Measurements from ENCODE around the gene NME3. TPM values are rescaled to one million over a fixed set of nuclear protein-coding genes. Genes with fewer than 3 reads are reported as not detected.
A peak's percentile ranks its signal among the peaks of the same experiment; 100 is the strongest.

The NME3 gene
- total and polyA plus RNA-seq, 9 of the 15 experiments (the other 6 are each of a cell fraction or from before 2014, with no cell fraction given): 0.68 to 76.3 (median 11.5) TPM

DNA sequence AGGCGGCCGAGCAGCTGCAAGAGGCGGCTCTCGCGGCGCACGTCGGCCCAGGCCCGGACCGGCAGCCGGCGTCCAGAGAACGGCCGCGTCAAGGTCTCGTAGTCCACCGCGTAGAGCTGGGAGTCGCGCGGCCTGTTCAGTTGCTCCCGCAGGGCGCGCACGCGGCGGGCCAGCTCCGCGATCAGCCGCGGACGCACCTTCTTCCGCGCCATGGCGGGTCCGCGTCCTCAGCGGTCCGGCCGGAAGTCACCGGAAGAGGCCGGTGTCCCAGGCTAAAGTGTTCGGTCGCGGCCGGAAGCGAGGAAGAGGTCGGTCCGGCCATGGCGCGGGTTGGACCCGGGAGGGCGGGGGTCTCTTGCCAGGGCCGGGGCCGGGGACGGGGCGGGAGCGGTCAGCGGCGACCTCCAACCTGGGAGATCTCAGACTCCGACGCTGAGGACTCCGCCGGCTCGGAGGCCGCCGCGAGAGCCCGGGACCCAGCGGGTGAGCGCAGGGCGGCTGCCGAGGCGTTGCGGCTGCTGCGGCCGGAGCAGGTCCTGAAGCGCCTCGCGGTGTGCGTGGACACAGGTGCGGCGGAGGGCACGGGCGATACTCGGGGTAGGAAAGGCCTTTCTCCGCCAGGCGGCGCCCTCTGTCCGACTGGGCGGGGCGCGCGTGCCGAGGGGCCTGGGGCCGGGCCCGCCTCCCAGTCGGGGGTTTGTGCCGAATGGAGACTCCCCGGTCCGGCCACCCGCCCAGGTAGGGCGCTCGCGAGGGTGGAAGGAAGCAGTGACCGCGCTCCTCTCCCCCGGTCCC, 1.8 kb upstream of the NME3 start, which contains the start of gene MRPS34 (continued):
- TF ChIP-seq, protein P1, sequence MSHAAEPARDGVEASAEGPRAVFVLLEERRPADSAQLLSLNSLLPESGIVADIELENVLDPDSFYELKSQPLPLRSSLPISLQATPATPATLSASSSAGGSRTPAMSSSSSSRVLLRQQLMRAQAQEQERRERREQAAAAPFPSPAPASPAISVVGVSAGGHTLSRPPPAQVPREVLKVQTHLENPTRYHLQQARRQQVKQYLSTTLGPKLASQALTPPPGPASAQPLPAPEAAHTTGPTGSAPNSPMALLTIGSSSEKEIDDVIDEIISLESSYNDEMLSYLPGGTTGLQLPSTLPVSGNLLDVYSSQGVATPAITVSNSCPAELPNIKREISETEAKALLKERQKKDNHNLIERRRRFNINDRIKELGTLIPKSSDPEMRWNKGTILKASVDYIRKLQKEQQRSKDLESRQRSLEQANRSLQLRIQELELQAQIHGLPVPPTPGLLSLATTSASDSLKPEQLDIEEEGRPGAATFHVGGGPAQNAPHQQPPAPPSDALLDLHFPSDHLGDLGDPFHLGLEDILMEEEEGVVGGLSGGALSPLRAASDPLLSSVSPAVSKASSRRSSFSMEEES (CRISPR knock-in tag; IDR thresholded peaks at IDR 0.05): no peak
- TF ChIP-seq ZNF668 (CRISPR knock-in tag; IDR thresholded peaks at IDR 0.05) (no peak), HDGF (IDR thresholded peaks at IDR 0.05) (no peak), FOXM1 (IDR thresholded peaks at IDR 0.05; ENCODE audit: low read depth) (no peak), FOXM1 (CRISPR knock-in tag; IDR thresholded peaks at IDR 0.05; ENCODE audit: low read depth) (peak; percentile 20; the same call in 1 of the 2 replicates), ZNF75A (CRISPR knock-in tag; IDR thresholded peaks at IDR 0.05) (no peak), ZNF436 (CRISPR knock-in tag; IDR thresholded peaks at IDR 0.05) (no peak), ELF4 (CRISPR knock-in tag; IDR thresholded peaks at IDR 0.05) (no peak), CTBP1 (IDR thresholded peaks at IDR 0.05; ENCODE audit: borderline replicate concordance) (peak; percentile 84), FOS (IDR thresholded peaks at IDR 0.05; ENCODE audit: extremely low read depth, insufficient read length) (no peak), SOX6 (IDR thresholded peaks at IDR 0.05) (no peak; the same call in 1 of the 2 replicates), POLR2B (IDR thresholded peaks at IDR 0.05; ENCODE audit: low read depth, partially characterized antibody) (peak; percentile 70), CC2D1A (IDR thresholded peaks at IDR 0.05) (no peak), PTTG1 (tag; IDR thresholded peaks at IDR 0.05; ENCODE audit: low read depth) (no peak)
- TF ChIP-seq, protein P2, sequence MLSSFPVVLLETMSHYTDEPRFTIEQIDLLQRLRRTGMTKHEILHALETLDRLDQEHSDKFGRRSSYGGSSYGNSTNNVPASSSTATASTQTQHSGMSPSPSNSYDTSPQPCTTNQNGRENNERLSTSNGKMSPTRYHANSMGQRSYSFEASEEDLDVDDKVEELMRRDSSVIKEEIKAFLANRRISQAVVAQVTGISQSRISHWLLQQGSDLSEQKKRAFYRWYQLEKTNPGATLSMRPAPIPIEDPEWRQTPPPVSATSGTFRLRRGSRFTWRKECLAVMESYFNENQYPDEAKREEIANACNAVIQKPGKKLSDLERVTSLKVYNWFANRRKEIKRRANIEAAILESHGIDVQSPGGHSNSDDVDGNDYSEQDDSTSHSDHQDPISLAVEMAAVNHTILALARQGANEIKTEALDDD (IDR thresholded peaks at IDR 0.05): no peak
- TF ChIP-seq, protein P3, sequence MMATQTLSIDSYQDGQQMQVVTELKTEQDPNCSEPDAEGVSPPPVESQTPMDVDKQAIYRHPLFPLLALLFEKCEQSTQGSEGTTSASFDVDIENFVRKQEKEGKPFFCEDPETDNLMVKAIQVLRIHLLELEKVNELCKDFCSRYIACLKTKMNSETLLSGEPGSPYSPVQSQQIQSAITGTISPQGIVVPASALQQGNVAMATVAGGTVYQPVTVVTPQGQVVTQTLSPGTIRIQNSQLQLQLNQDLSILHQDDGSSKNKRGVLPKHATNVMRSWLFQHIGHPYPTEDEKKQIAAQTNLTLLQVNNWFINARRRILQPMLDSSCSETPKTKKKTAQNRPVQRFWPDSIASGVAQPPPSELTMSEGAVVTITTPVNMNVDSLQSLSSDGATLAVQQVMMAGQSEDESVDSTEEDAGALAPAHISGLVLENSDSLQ (IDR thresholded peaks at IDR 0.05): peak; percentile 72
- TF ChIP-seq, protein P4, sequence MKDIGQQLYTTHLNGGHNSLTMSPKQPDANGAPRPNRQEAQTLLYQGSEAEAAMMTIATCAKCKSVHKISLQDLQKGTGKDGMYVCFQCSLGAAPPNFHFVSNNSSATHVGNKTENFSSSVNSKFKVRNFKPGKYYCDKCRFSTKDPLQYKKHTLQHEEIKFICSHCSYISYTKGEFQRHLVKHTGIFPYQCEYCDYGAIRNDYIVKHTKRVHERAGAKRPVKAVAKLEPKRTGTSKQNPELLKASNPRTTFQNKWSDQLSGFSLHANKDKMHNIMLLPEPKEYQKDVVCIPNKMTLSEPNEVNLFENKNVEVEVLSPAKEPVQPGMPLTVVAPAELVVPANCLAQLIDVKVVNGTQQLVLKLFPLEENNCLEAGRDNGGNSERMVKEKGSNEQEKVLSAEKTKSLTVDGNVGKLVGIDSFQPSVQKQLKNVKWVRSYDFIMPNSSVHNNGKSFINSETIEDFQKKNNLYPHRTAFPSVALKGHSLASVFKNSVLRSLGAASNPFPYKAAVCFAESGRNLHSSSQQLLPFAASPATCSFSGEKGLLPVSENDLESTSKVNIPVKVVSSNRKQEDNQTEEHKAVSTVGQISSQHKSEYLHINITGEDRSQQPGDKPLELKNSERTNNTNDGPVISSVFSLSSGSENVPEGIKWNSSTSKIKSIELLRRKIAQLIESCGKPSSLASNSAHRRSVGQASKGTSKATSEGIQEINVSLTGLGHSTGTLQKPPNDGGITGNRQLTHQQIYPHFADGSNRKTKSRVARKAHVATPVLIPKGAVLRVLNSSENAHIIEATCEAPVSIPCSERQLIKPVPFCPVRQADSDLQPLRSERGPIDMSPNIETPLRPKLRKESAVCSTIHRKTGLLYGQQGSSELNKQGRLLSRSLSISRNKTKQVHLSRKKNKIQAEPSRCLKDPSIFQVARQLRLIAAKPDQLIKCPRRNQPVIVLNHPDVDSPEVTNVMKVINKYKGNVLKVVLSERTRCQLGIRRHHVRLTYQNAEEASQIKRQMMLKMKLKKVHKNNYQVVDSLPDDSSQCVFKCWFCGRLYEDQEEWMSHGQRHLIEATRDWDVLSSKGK (CRISPR knock-in tag; IDR thresholded peaks at IDR 0.05): no peak
- TF ChIP-seq, protein P5, sequence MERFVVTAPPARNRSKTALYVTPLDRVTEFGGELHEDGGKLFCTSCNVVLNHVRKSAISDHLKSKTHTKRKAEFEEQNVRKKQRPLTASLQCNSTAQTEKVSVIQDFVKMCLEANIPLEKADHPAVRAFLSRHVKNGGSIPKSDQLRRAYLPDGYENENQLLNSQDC (CRISPR knock-in tag; IDR thresholded peaks at IDR 0.05): 0 out of 2 replicates have a peak, but pooled peaks have one; percentile 49
- TF ChIP-seq, protein P6, sequence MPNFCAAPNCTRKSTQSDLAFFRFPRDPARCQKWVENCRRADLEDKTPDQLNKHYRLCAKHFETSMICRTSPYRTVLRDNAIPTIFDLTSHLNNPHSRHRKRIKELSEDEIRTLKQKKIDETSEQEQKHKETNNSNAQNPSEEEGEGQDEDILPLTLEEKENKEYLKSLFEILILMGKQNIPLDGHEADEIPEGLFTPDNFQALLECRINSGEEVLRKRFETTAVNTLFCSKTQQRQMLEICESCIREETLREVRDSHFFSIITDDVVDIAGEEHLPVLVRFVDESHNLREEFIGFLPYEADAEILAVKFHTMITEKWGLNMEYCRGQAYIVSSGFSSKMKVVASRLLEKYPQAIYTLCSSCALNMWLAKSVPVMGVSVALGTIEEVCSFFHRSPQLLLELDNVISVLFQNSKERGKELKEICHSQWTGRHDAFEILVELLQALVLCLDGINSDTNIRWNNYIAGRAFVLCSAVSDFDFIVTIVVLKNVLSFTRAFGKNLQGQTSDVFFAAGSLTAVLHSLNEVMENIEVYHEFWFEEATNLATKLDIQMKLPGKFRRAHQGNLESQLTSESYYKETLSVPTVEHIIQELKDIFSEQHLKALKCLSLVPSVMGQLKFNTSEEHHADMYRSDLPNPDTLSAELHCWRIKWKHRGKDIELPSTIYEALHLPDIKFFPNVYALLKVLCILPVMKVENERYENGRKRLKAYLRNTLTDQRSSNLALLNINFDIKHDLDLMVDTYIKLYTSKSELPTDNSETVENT (CRISPR knock-in tag; IDR thresholded peaks at IDR 0.05): no peak
